Transverse colon (tissue), 4 donors: ENCODE data around the gene ANO9. TPM values are rescaled to one million over a fixed set of nuclear protein-coding genes. Genes with fewer than 3 reads are reported as not detected.

Experiments
- DNase-seq: peaks from one replicate; pipeline ENCODE4 v3.0.0-alpha.2; 2019
- H3K27ac ChIP-seq, 4 donors: fragments of 200-600 bp; sonication (generic); 2 replicates each; pipeline ENCODE4 v1.5.1; 2016 to 2018; ENCODE audit warnings: inconsistent platforms in 4 of 4
- H3K27me3 ChIP-seq: fragments of 200-600 bp; sonication (generic); 2 replicates; pipeline ENCODE4 v1.5.1; 2017; ENCODE audit warnings: inconsistent platforms
- H3K36me3 ChIP-seq, 4 donors: fragments of 200-600 bp; sonication (generic); 2 replicates each; pipeline ENCODE4 v1.5.1; 2017 to 2019; ENCODE audit warnings: inconsistent platforms in 4 of 4
- H3K4me1 ChIP-seq, 4 donors: fragments of 200-600 bp; sonication (generic); 2 replicates each; pipeline ENCODE4 v1.5.1; 2017 to 2020; ENCODE audit warnings: inconsistent platforms in 4 of 4
- H3K4me3 ChIP-seq, 4 donors: fragments of 200-600 bp; sonication (generic); 1 replicate in 1 of 4; 2 replicates in 3 of 4; pipeline versions ENCODE4 v1.5.1 to v1.6.1; 2017 to 2019; ENCODE audit warnings: inconsistent platforms in 4 of 4
- H3K9me3 ChIP-seq, 2 donors: fragments of 200-600 bp; sonication (generic); 2 replicates each; pipeline ENCODE4 v1.5.1; 2017 to 2019; ENCODE audit warnings: inconsistent platforms in 2 of 2
- EP300 ChIP-seq: sonication (generic); formaldehyde crosslinking; IDR thresholded peaks from one replicate; pipeline ENCODE4 v1.6.1; 2017; ENCODE audit warnings: antibody characterized with exemption, low read depth
- POLR2A ChIP-seq: fragments of 450-650 bp; IDR thresholded peaks from one replicate; pipeline ENCODE4 v1.6.1; 2016; ENCODE audit warnings: antibody characterized with exemption, mild to moderate bottlenecking, moderate library complexity
- POLR2AphosphoS5 ChIP-seq, 3 donors: sonication (generic); formaldehyde crosslinking; IDR thresholded peaks; one replicate each; pipeline ENCODE4 v1.6.1; 2016; ENCODE audit warnings: antibody characterized with exemption in 3 of 3
- WGBS, 2 donors: methylation state at CpG; one replicate each; pipeline ENCODE4 v1.1.5; 2018; ENCODE audit warnings: low coverage in 1 of 2; 5-methylcytosine and 5-hydroxymethylcytosine counted together
- in situ Hi-C, 4 donors: fragments of 200-750 bp; cut with MboI; loops; one replicate each; pipeline versions ENCODE4 v1.15.0 to v1.15.1; 2017; ENCODE audit warnings: low sequenced_read_pairs in 3 of 4, low pct_ligation_motif_present in 1 of 4, low pct_unique_long_range_greater_than_20kb in 1 of 4
- intact Hi-C: fragments of 100-400 bp; cut with DNase I; formaldehyde crosslinking; loops from one replicate; pipeline ENCODE4 v1.15.1; 2023; ENCODE audit warnings: low total_unique reads
- total RNA-seq, 4 donors: library from RNA; depleted of rRNA; stranded (reverse); fragments of >200 nt; gene quantifications; one replicate each; pipeline ENCODE4 v1.1.0, GENCODE V29; 2016
- TF ChIP-seq, protein P1 (sequence below), 5 experiments: fragments of 200-600 bp in 3 of 5; fragments of 450-650 bp in 2 of 5; sonication (generic) in 3 of 5; IDR thresholded peaks; 1 replicate in 2 of 5; 2 replicates in 3 of 5; pipeline ENCODE4 v1.5.1; 2016 to 2017; ENCODE audit warnings: antibody characterized with exemption in 5 of 5, inconsistent platforms in 3 of 5, mild to moderate bottlenecking in 2 of 5, moderate library complexity in 1 of 5

The ANO9 gene
- total RNA-seq, 4 donors from 2014 or later, result 117 to 490 (median 296) TPM

DNA sequence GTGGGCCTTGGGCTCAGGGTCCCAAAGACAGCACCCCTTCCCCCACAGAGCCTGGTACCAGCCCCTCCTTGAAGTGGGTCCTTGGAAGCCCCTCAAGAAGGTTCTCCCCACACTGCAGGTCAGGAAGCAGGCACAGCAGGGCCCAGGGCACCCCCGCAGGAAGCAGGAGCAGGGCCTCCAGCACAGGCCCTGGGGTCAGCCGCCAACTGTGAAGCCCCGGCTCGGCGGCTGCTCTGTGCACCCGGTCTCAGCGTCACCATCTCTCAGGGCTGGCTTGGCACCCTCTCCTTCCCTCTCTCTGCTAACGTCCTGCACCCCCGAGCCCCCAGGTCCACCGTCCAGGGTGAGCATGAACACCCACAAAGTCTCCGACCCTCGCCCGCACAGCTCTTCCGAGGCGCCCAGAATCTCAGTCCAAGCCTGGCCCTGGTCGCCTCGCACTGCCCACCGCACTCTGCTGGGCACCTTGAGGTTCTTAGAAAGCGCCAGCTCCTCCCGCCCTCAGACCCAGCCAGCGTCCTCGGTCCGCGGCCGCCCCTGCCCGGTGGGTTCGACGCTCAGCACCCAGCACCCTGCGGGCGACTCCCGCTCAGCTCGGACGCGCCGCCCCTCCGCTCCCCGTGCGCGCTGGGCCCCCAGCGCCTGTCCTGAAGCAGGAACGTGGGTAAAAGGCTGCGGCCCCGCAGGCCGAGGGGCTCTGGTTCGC, 25.6 kb downstream of the ANO9 start:
- no peaks in the 10 kb centered on the region for H3K9me3 ChIP-seq
- 12% methylated on average over 27 of the region's 45 CpGs; no CpG with 5 or more reads in 1 of the 2 donors for WGBS, 2 donors
- intact Hi-C loops (no loop called here), in situ Hi-C loops (no loop called here)
- peak overlapping the region; percentile 88 to 93 (median 90) for H3K27ac ChIP-seq
- H3K36me3 ChIP-seq, result no peaks in the 10 kb centered on the region
- peaks cover 15% of the 10 kb centered on the region for H3K27me3 ChIP-seq
- peak overlapping the region; percentile 48 to 68 (median 60) for H3K4me3 ChIP-seq
- peaks cover 5 to 35% (median 21%) of the 10 kb centered on the region in 4 donors for H3K4me1 ChIP-seq
- TF ChIP-seq POLR2A (no peak), EP300 (no peak), POLR2AphosphoS5 (IDR thresholded peaks at IDR 0.05) (no peak)
- TF ChIP-seq, protein P1, sequence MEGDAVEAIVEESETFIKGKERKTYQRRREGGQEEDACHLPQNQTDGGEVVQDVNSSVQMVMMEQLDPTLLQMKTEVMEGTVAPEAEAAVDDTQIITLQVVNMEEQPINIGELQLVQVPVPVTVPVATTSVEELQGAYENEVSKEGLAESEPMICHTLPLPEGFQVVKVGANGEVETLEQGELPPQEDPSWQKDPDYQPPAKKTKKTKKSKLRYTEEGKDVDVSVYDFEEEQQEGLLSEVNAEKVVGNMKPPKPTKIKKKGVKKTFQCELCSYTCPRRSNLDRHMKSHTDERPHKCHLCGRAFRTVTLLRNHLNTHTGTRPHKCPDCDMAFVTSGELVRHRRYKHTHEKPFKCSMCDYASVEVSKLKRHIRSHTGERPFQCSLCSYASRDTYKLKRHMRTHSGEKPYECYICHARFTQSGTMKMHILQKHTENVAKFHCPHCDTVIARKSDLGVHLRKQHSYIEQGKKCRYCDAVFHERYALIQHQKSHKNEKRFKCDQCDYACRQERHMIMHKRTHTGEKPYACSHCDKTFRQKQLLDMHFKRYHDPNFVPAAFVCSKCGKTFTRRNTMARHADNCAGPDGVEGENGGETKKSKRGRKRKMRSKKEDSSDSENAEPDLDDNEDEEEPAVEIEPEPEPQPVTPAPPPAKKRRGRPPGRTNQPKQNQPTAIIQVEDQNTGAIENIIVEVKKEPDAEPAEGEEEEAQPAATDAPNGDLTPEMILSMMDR (IDR thresholded peaks at IDR 0.05), result no peak
- peak; percentile 17 for DNase-seq

DNA sequence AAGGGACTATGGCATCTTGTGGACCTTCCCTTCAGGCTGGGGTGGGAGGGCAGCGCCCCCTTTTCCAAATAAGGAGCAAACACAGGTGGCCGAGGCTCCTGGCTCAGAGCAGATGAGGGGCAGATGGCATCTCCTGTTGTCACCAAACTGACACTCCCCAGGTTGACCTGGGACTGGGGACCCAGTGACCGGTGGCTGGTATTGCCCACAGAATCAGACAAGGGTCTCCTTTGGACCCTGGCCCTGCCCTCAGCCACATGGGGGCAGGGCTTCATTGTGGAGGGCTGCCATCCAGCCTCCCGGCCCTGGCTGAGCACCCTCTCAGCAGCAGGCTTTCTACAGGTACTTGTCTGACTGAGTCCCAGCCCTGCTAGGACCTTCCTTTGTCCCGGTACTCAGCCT, 26.2 kb downstream of the ANO9 start:
- peaks cover 15% of the 10 kb centered on the region for H3K27me3 ChIP-seq
- no peaks in the 10 kb centered on the region for H3K36me3 ChIP-seq
- H3K9me3 ChIP-seq, result no peaks in the 10 kb centered on the region
- peak overlapping the region in 3 of 4 donors; percentile 54 to 68 (median 66) for H3K4me3 ChIP-seq
- TF ChIP-seq POLR2A (no peak), EP300 (no peak), POLR2AphosphoS5 (IDR thresholded peaks at IDR 0.05) (no peak)
- TF ChIP-seq, protein P1 (IDR thresholded peaks at IDR 0.05), result no peak
- peaks cover 5 to 35% (median 21%) of the 10 kb centered on the region in 4 donors for H3K4me1 ChIP-seq
- DNase-seq, result peak; percentile 17
- H3K27ac ChIP-seq, result peak overlapping the region; percentile 88 to 93 (median 90)
- 31% methylated on average over 5 of the region's 5 CpGs; no CpG with 5 or more reads in 1 of the 2 donors for WGBS, 2 donors
- in situ Hi-C loops (no loop called here), intact Hi-C loops (no loop called here)

DNA sequence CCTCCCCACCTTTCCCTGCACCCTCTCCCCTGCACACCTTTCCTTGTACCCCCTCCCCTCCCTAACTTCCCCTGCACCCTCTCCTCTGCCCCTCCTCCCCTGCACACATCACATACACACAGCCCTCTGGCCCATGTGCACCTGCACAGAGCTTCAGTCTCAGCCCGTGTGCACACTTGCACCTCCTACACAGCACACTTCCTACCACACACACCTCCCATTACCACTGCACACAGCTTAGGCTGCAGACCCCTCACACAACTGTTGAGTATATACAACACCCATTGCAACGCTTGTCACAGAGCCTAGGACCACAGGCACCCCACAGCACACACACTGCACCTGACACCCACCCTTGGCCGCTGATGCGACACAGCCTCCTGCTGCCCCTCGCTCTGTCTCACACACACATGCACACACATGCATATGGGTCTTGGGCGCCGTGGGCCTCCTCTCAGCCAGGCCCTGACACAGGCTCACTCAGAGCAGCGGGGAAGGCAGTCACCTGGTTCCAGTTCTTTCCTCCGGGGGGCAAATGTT, 27.4 kb downstream of the ANO9 start:
- peak overlapping the region in 3 of 4 donors; percentile 15 to 54 (median 41) for H3K4me3 ChIP-seq
- H3K9me3 ChIP-seq, result no peaks in the 10 kb centered on the region
- H3K36me3 ChIP-seq, result no peaks in the 10 kb centered on the region
- peaks cover 5 to 35% (median 21%) of the 10 kb centered on the region in 4 donors for H3K4me1 ChIP-seq
- in situ Hi-C loops, result no loop called here
- no peak for TF ChIP-seq EP300
- TF ChIP-seq, protein P1 (IDR thresholded peaks at IDR 0.05), result no peak
- no peak for TF ChIP-seq POLR2AphosphoS5 (IDR thresholded peaks at IDR 0.05)
- no peak for TF ChIP-seq POLR2A
- no peak for DNase-seq
- H3K27ac ChIP-seq, result peak overlapping the region; percentile 88 to 93 (median 90)
- intact Hi-C loops, result no loop called here
- H3K27me3 ChIP-seq, result peaks cover 15% of the 10 kb centered on the region
- WGBS, 2 donors, result 67% methylated on average over 8 of the region's 9 CpGs; no CpG with 5 or more reads in 1 of the 2 donors
